Vagina (tissue), 2 donors: Measurements from ENCODE around the gene PUSL1.

Source experiments
- POLR2A ChIP-seq, 2 donors: fragments of 450-650 bp; IDR thresholded peaks; one replicate each; pipeline ENCODE4 v1.6.1; 2017; ENCODE audit warnings: antibody characterized with exemption in 2 of 2, mild to moderate bottlenecking in 2 of 2, moderate library complexity in 2 of 2
- POLR2AphosphoS5 ChIP-seq, 2 donors: sonication (generic); formaldehyde crosslinking; IDR thresholded peaks; one replicate each; pipeline ENCODE4 v1.9.0; 2017; ENCODE audit warnings: antibody characterized with exemption in 2 of 2, mild to moderate bottlenecking in 2 of 2, low read depth in 1 of 2; ENCODE audit not compliant: insufficient read depth in 1 of 2
- TF ChIP-seq, protein P1 (sequence below), 3 experiments: fragments of 450-650 bp in 2 of 3; fragments of 200-600 bp in 1 of 3; sonication (generic) in 1 of 3; IDR thresholded peaks; one replicate each; pipeline ENCODE4 v1.5.1; 2017 to 2019; ENCODE audit warnings: antibody characterized with exemption in 3 of 3, mild to moderate bottlenecking in 2 of 3, moderate library complexity in 2 of 3

DNA sequence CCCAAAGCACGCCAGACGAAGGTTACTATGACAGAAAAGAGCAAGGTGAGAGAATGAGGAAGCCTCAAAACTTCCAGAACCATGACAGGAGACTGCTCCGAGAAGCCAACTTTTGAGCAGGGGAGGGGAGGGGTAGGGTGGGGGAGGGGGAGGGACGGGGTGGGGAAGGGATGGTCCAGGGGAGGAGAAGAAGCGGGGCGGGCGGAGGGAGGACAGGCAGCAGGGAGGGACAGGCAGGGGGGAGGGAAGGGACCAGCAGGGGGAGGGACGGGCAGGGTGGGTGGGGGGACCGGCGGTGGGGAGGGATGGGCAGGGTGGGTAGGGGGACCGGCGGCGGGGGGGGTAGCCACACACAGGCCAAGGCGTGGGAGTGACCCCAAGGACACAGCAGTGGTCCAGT is 14.0 kb downstream of the PUSL1 start:
- TF ChIP-seq POLR2A (IDR thresholded peaks at IDR 0.05) (no peak), POLR2AphosphoS5 (IDR thresholded peaks at IDR 0.05; ENCODE audit: insufficient read depth in 1 of 2, low read depth in 1 of 2) (no peak)
- TF ChIP-seq, protein P1, sequence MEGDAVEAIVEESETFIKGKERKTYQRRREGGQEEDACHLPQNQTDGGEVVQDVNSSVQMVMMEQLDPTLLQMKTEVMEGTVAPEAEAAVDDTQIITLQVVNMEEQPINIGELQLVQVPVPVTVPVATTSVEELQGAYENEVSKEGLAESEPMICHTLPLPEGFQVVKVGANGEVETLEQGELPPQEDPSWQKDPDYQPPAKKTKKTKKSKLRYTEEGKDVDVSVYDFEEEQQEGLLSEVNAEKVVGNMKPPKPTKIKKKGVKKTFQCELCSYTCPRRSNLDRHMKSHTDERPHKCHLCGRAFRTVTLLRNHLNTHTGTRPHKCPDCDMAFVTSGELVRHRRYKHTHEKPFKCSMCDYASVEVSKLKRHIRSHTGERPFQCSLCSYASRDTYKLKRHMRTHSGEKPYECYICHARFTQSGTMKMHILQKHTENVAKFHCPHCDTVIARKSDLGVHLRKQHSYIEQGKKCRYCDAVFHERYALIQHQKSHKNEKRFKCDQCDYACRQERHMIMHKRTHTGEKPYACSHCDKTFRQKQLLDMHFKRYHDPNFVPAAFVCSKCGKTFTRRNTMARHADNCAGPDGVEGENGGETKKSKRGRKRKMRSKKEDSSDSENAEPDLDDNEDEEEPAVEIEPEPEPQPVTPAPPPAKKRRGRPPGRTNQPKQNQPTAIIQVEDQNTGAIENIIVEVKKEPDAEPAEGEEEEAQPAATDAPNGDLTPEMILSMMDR (IDR thresholded peaks at IDR 0.05) = no peak
